Osteocyte (in vitro differentiated cells): ENCODE results near the gene WDR70. TPM values are rescaled to one million over a fixed set of nuclear protein-coding genes. Genes with fewer than 3 reads are reported as not detected.
"Not testable (repeated sequence)": the region's sequence is repeated elsewhere in the genome, so short reads cannot be mapped to it uniquely, and the experiment has no call there.

ENCODE experiments used
- DNase-seq: peaks from one replicate; pipeline ENCODE4 v3.0.0; 2021; ENCODE audit warnings: mixed read lengths; ENCODE audit not compliant: unreplicated experiment; ENCODE audit errors: extremely low spot score
- H3K27ac Mint-ChIP-seq: one replicate; pipeline ENCODE4 v1.8.0; 2021; ENCODE audit warnings: mild to moderate bottlenecking, mixed read lengths; ENCODE audit not compliant: unreplicated experiment
- H3K27me3 Mint-ChIP-seq: one replicate; pipeline ENCODE4 v1.8.0; 2021; ENCODE audit warnings: mixed read lengths; ENCODE audit not compliant: unreplicated experiment
- H3K36me3 Mint-ChIP-seq: one replicate; pipeline ENCODE4 v1.8.0; 2021; ENCODE audit warnings: mixed read lengths; ENCODE audit not compliant: unreplicated experiment
- H3K4me1 Mint-ChIP-seq: one replicate; pipeline ENCODE4 v1.8.0; 2021; ENCODE audit warnings: mixed read lengths; ENCODE audit not compliant: unreplicated experiment
- H3K4me3 Mint-ChIP-seq: one replicate; pipeline ENCODE4 v1.8.0; 2021; ENCODE audit warnings: mild to moderate bottlenecking, moderate library complexity, mixed read lengths; ENCODE audit not compliant: unreplicated experiment
- H3K9me3 Mint-ChIP-seq: one replicate; pipeline ENCODE4 v1.8.0; 2021; ENCODE audit warnings: mixed read lengths; ENCODE audit not compliant: unreplicated experiment
- long read RNA-seq: library from polyadenylated mRNA; unstranded; transcript quantifications from one replicate; pipeline ENCODE4 v2.0.0, GENCODE V29; 2021
- total RNA-seq: library from RNA; stranded (reverse); gene quantifications from 2 replicates; pipeline ENCODE4 v1.2.1, GENCODE V29; 2021
- TF ChIP-seq, protein P1 (sequence below): fragments of 200-600 bp; sonication (generic); IDR thresholded peaks from 2 replicates; pipeline ENCODE4 v1.5.0; 2021; ENCODE audit warnings: antibody characterized with exemption, mild to moderate bottlenecking, moderate library complexity

Gene WDR70
- 35.4 and 37.2 TPM in 2 replicates for total RNA-seq
- long read RNA-seq, transcript WDR70-201 (18 exons, 2,983 nt): major isoform, 100 of 131 reads
- long read RNA-seq, partial matches to known transcripts: 15 of 131 reads
- long read RNA-seq, other reads (novel, unspliced or antisense): 15 of 131 reads

DNA sequence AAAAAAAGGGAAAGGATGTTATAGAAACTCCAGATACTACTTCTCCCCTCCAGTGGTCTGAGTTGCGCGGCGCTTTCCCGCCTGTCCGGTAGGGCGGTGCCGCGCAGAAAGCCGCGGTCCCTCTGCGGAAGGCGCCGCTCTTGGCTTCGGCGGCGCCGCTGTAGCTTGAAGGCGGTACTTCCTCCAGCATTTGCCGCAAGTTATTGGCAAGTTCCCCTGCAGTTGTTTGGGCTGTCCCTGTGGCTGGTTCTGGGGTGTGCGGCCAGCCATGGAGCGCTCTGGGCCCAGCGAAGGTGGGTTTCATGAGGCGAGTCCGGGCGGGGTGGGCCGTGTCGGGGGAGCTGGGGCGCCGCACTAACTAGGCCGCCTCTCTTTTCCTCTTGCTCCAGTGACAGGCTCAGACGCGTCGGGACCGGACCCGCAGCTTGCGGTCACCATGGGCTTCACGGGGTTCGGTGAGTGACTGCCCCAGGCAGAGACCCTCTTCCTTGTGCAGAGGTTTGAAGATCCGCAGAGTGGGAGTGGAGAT lies at the start of gene WDR70:
Gene WDR70, plus strand, starts transcription at position 219 of the 529 bp plus-strand sequence. Its CDS starts 50 bp downstream, at position 269.
- TF ChIP-seq, protein P1, sequence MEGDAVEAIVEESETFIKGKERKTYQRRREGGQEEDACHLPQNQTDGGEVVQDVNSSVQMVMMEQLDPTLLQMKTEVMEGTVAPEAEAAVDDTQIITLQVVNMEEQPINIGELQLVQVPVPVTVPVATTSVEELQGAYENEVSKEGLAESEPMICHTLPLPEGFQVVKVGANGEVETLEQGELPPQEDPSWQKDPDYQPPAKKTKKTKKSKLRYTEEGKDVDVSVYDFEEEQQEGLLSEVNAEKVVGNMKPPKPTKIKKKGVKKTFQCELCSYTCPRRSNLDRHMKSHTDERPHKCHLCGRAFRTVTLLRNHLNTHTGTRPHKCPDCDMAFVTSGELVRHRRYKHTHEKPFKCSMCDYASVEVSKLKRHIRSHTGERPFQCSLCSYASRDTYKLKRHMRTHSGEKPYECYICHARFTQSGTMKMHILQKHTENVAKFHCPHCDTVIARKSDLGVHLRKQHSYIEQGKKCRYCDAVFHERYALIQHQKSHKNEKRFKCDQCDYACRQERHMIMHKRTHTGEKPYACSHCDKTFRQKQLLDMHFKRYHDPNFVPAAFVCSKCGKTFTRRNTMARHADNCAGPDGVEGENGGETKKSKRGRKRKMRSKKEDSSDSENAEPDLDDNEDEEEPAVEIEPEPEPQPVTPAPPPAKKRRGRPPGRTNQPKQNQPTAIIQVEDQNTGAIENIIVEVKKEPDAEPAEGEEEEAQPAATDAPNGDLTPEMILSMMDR: peak; percentile 64
- H3K4me3 Mint-ChIP-seq: peak within 1 kb of the TSS; percentile 96
- H3K4me1 Mint-ChIP-seq, H3K27me3 Mint-ChIP-seq, H3K9me3 Mint-ChIP-seq: not testable (repeated sequence)
- H3K27ac Mint-ChIP-seq: peak within 1 kb of the TSS; percentile 68
- DNase-seq: peak; percentile 93
- H3K36me3 Mint-ChIP-seq: peaks cover 13% of the 10 kb centered on the region

DNA sequence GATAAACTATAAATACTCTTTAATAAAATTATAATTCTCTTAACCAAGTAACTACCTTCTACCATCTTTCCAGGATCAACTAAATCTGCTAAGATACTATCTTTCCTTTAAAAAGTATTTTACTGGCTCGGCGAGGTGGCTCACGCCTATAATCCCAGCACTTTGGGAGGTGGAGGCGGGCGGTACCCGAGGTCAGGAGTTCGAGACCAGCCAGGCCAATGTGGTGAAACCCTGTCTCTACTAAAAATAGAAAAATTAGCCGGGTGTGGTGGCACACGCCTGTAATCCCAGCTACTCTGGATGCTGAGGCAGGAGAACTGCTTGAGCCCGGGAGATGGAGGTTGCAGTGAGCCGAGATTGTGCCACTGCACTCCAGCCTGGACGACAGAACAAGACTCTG lies 44.4 kb upstream of the WDR70 start:
- not testable (repeated sequence) for H3K4me3 Mint-ChIP-seq, H3K4me1 Mint-ChIP-seq, DNase-seq, H3K9me3 Mint-ChIP-seq, H3K27me3 Mint-ChIP-seq, H3K27ac Mint-ChIP-seq
- H3K36me3 Mint-ChIP-seq: peaks cover 27% of the 10 kb centered on the region

DNA sequence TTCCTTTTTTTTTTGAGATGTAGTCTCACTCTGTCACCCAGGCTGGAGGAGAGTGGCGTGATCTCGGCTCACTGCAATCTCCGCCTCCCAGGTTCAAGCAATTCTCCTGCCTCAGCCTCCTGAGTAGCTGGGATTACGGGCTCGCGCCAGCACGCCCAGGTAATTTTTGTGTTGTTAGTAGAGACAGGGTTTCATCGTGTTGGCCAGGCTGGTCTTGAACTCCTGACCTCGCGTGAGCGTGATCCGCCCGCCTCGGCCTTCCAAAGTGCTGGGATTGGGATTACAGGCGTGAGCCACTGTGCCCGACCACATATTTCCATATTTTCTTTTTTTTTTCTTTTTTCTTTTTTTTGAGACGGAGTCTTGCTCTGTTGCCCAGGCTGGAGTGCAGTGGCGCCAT lies 36.4 kb upstream of the WDR70 start:
- H3K27me3 Mint-ChIP-seq, DNase-seq, H3K27ac Mint-ChIP-seq, H3K4me1 Mint-ChIP-seq, H3K9me3 Mint-ChIP-seq, H3K4me3 Mint-ChIP-seq: not testable (repeated sequence)
- peaks cover 30% of the 10 kb centered on the region for H3K36me3 Mint-ChIP-seq

DNA sequence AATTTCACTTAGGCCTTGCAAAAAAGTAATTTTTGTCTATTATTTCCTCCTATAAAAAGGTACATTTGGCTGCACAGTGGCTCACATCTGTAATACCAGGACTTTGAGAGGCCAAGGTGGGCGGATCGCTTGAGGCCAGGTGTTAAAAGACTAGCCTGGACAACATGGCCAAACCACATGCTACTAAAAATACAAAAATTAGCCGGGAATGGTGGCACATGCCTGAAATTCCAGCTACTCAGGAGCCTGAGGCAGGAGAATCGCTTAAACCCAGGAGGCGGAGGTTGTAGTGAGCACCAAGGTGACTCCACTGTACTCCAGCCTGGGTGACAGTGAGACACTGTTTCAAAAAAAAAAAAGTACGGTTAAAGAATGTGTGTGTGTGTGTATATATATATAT lies 24.0 kb upstream of the WDR70 start:
- DNase-seq: no peak
- no peaks in the 10 kb centered on the region for H3K4me1 Mint-ChIP-seq
- no peak overlapping the region for H3K27ac Mint-ChIP-seq
- TF ChIP-seq, protein P1: no peak
- H3K27me3 Mint-ChIP-seq: no peaks in the 10 kb centered on the region
- H3K4me3 Mint-ChIP-seq: no peak overlapping the region
- peaks cover 12% of the 10 kb centered on the region for H3K36me3 Mint-ChIP-seq
- no peaks in the 10 kb centered on the region for H3K9me3 Mint-ChIP-seq

DNA sequence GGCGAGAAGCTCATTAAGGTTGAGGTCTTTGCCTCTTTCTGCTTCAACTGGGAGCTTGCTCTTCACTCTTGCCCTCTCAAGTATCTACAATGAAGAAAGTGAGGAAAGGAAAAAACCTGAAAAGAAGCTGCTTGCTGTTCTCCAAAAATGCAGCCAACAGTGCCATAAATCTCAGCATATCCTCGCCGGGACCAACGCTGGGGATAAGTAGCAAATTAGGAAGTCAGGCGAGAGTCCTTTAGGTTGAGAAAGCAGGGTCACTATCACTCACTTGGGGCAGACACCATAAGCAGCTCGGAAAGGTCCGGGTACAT lies 8.6 kb upstream of the WDR70 start:
- TF ChIP-seq, protein P1: no peak
- Mint-ChIP-seq H3K27ac (peak overlapping the region; percentile 95), H3K4me1 (peaks cover 24% of the 10 kb centered on the region), H3K4me3 (peak overlapping the region; percentile 96), H3K9me3 (no peaks in the 10 kb centered on the region), H3K27me3 (no peaks in the 10 kb centered on the region), H3K36me3 (peaks cover 2% of the 10 kb centered on the region)
- no peak for DNase-seq

DNA sequence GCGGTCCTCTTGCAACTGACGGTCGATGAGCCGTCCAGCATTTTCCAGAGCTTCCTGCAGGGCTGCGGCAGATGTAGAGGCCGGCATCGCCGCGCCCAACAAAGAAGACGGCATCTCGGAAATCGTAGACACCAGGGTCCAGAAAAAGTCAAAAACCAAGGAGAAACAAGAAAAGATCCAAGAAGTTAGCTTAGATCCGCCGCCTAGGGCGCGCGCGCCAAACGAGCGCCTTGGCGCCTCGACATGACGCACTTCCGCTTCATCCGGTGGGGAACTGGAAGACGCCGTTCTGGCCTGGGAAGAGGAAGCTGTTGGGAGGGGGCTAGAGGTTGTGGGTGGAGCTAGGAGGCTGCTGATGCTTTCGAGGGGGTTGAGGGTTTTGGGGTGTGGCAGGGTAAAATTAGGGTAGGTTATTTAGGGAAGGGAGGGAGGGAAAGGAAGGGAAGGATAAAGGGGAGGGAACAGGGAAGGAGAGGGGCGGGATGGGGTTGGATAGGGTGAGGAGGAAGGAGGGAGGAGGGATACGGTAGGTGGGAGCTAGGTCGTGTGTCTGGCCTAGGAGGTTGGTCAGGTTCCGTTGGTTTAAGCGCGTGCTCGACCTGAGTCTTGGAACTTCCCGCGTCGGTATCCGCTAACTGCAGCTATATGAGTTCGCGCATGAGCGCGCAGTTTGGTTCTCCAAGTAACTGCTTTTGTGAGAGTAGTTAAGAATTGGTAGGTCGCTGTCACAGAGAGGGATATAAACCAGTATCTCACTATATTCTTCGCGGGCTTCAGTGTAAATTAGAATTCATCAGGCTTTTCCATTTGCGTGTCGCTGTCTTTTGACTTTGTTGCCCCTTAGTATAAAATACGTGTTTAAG lies 8.0 kb upstream of the WDR70 start, which contains the start of gene NUP155:
Gene NUP155, minus strand, starts transcription at position 243 of the 863 bp plus-strand sequence. Its CDS starts 129 bp downstream, at position 114.
- H3K4me3 Mint-ChIP-seq: peak within 1 kb of the TSS; percentile 96
- H3K36me3 Mint-ChIP-seq: peaks cover 2% of the 10 kb centered on the region
- H3K9me3 Mint-ChIP-seq: no peaks in the 10 kb centered on the region
- peak; percentile 94 for DNase-seq
- no peaks in the 10 kb centered on the region for H3K27me3 Mint-ChIP-seq
- peak within 1 kb of the TSS; percentile 95 for H3K27ac Mint-ChIP-seq
- peaks cover 24% of the 10 kb centered on the region for H3K4me1 Mint-ChIP-seq
- TF ChIP-seq, protein P1: no peak
